Upper lobe of left lung (tissue), 6 donors: ENCODE results near the gene CD300LB. TPM values are rescaled to one million over a fixed set of nuclear protein-coding genes. Genes with fewer than 3 reads are reported as not detected.
A peak's percentile ranks its signal among the peaks of the same experiment; 100 is the strongest.

Experiments used
- ATAC-seq, 2 donors: fragments of 200-7000 bp; cut with Tn5 transposase; one replicate each; pipeline ENCODE4 v1.9.1; 2022; ENCODE audit warnings: mild to moderate bottlenecking in 2 of 2, moderate library complexity in 2 of 2; ENCODE audit not compliant: low FRiP score in 2 of 2
- DNase-seq, 2 donors: peaks; one replicate each; pipeline ENCODE4 v3.0.0-alpha.2; 2019 to 2020
- H3K27ac ChIP-seq, 4 donors: fragments of 200-600 bp; sonication (generic); one replicate each; pipeline ENCODE4 v1.5.1; 2016 to 2019
- H3K27me3 ChIP-seq, 4 donors: fragments of 200-600 bp; sonication (generic); one replicate each; pipeline ENCODE4 v1.5.1; 2017 to 2019
- H3K36me3 ChIP-seq, 4 donors: fragments of 200-600 bp; sonication (generic); one replicate each; pipeline ENCODE4 v1.5.1; 2016 to 2019
- H3K4me1 ChIP-seq, 4 donors: fragments of 200-600 bp; sonication (generic); one replicate each; pipeline ENCODE4 v1.5.1; 2018 to 2019
- H3K4me3 ChIP-seq, 4 donors: fragments of 200-600 bp; sonication (generic); one replicate each; pipeline ENCODE4 v1.5.1; 2017 to 2019; ENCODE audit warnings: mild to moderate bottlenecking in 2 of 4, moderate library complexity in 1 of 4
- H3K9me3 ChIP-seq, 4 donors: fragments of 200-600 bp; sonication (generic); one replicate each; pipeline ENCODE4 v1.5.1; 2018 to 2019
- EP300 ChIP-seq, 4 donors: sonication (generic); formaldehyde crosslinking; IDR thresholded peaks; one replicate each; pipeline ENCODE4 v1.5.1; 2017; ENCODE audit warnings: antibody characterized with exemption in 4 of 4, control low read depth in 2 of 4
- POLR2A ChIP-seq, 4 donors: fragments of 450-650 bp; IDR thresholded peaks; one replicate each; pipeline ENCODE4 v1.5.1; 2016 to 2017; ENCODE audit warnings: antibody characterized with exemption in 4 of 4, mild to moderate bottlenecking in 2 of 4
- POLR2AphosphoS5 ChIP-seq, 2 donors: sonication (generic); formaldehyde crosslinking; IDR thresholded peaks; one replicate each; pipeline ENCODE4 v1.5.1; 2017; ENCODE audit warnings: antibody characterized with exemption in 2 of 2
- WGBS, 2 donors: methylation state at CpG; one replicate each; pipeline ENCODE4 v1.1.5; 2017 to 2018; 5-methylcytosine and 5-hydroxymethylcytosine counted together
- total RNA-seq, 6 donors: library from RNA; depleted of rRNA in 4 of 6; stranded (reverse); fragments of >200 nt in 4 of 6; gene quantifications; one replicate each; pipeline versions ENCODE4 v1.1.0 to v1.2.1, GENCODE V29; 2016 to 2021
- TF ChIP-seq, protein P1 (sequence below), 6 experiments: fragments of 450-650 bp in 4 of 6; fragments of 200-600 bp in 2 of 6; sonication (generic) in 2 of 6; IDR thresholded peaks; one replicate each; pipeline ENCODE4 v1.5.1; 2016 to 2019; ENCODE audit warnings: antibody characterized with exemption in 6 of 6
- donor health status: DM: no; HTN: no; CAD: no; lungs with moderate emphysema.
- donor health status: DM: no; HTN: yes; CAD: no; lungs with severe emphysema.

CD300LB gene
- total RNA-seq, 6 donors from 2014 or later, result 0.49 to 3.1 (median 1.5) TPM

- DNase-seq (no peak), ATAC-seq (no peak)
- Histone ChIP-seq H3K9me3 (no peaks in the 10 kb centered on the region), H3K4me3 (no peak overlapping the region), H3K36me3 (no peaks in the 10 kb centered on the region), H3K27ac (no peak overlapping the region), H3K27me3 (no peaks in the 10 kb centered on the region), H3K4me1 (peaks cover 0 to 4% (median 1%) of the 10 kb centered on the region in 4 donors)
- TF ChIP-seq POLR2AphosphoS5 (IDR thresholded peaks at IDR 0.05) (no peak), POLR2A (IDR thresholded peaks at IDR 0.05) (no peak), EP300 (IDR thresholded peaks at IDR 0.05) (no peak)
- TF ChIP-seq, protein P1, sequence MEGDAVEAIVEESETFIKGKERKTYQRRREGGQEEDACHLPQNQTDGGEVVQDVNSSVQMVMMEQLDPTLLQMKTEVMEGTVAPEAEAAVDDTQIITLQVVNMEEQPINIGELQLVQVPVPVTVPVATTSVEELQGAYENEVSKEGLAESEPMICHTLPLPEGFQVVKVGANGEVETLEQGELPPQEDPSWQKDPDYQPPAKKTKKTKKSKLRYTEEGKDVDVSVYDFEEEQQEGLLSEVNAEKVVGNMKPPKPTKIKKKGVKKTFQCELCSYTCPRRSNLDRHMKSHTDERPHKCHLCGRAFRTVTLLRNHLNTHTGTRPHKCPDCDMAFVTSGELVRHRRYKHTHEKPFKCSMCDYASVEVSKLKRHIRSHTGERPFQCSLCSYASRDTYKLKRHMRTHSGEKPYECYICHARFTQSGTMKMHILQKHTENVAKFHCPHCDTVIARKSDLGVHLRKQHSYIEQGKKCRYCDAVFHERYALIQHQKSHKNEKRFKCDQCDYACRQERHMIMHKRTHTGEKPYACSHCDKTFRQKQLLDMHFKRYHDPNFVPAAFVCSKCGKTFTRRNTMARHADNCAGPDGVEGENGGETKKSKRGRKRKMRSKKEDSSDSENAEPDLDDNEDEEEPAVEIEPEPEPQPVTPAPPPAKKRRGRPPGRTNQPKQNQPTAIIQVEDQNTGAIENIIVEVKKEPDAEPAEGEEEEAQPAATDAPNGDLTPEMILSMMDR (IDR thresholded peaks at IDR 0.05), result no peak
- WGBS, 2 donors, result 64 to 76% methylated on average over 3 of the region's 3 CpGs
Observed at GRCh38 chr17:74573169-74573568, 41.9 kb upstream of the CD300LB start.

DNA sequence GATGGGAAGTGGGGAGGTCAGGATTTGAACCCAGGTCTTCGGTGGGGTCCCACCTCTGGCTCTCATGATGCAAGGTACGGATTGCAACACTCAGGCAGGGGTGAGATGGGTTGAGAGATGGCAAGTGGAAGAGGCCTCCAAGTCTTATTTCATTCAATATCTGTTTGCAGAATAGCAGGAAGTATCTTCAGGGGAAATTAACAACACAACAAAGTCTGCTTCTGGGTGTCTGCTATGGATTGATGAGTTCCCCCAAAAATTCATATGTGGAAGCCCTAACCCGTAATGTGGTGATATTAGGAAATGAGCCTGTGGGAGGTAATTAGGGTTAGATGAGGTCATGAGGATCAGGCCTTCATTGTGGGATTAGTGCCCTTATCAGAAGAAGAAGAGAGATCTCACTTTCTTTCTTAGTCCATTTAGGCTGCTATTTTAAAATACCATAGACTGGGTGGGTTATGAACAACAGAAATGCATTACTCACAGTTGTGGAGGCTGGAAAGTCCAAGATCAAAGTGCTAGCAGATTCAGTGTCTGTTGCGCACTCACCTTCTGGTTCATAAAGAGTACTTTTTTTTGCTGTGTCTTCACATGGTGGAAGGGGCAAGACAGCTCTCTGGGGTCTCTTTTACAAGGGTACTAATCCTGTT is 40.5 kb upstream of the CD300LB start:
- Histone ChIP-seq H3K4me3 (no peak overlapping the region), H3K36me3 (no peaks in the 10 kb centered on the region), H3K27ac (no peak overlapping the region), H3K9me3 (no peaks in the 10 kb centered on the region), H3K27me3 (no peaks in the 10 kb centered on the region), H3K4me1 (peaks cover 0 to 4% (median 1%) of the 10 kb centered on the region in 4 donors)
- 73 to 77% methylated on average over 4 of the region's 4 CpGs for WGBS, 2 donors
- no peak for TF ChIP-seq POLR2A (IDR thresholded peaks at IDR 0.05)
- TF ChIP-seq EP300 (IDR thresholded peaks at IDR 0.05), result no peak
- TF ChIP-seq, protein P1 (IDR thresholded peaks at IDR 0.05), result no peak
- TF ChIP-seq POLR2AphosphoS5 (IDR thresholded peaks at IDR 0.05), result no peak
- DNase-seq, result no peak
- ATAC-seq, result no peak

GRCh38 chr17:74569020-74570003 is 38.0 kb upstream of the CD300LB start:
- Histone ChIP-seq H3K36me3 (no peaks in the 10 kb centered on the region), H3K9me3 (no peaks in the 10 kb centered on the region), H3K4me1 (peaks cover 0 to 4% (median 1%) of the 10 kb centered on the region in 4 donors), H3K4me3 (no peak overlapping the region), H3K27me3 (no peaks in the 10 kb centered on the region), H3K27ac (peak overlapping the region in 1 of 4 donors; percentile 49)
- WGBS, 2 donors, result 54 to 70% methylated on average over 19 to 32 of the region's 32 CpGs
- TF ChIP-seq, protein P1 (IDR thresholded peaks at IDR 0.05), result no peak
- TF ChIP-seq POLR2AphosphoS5 (IDR thresholded peaks at IDR 0.05), result peak; percentile 5 to 76
- peak in 1 of 4 donors; percentile 28 for TF ChIP-seq POLR2A (IDR thresholded peaks at IDR 0.05)
- TF ChIP-seq EP300 (IDR thresholded peaks at IDR 0.05), result peak in 1 of 4 donors; percentile 17
- ATAC-seq (peak; percentile 71 to 93), DNase-seq (peak in 1 of 2 donors; percentile 80)

- Histone ChIP-seq H3K36me3 (no peaks in the 10 kb centered on the region), H3K27me3 (no peaks in the 10 kb centered on the region), H3K4me1 (peaks cover 0 to 4% (median 1%) of the 10 kb centered on the region in 4 donors), H3K4me3 (no peak overlapping the region), H3K9me3 (no peaks in the 10 kb centered on the region), H3K27ac (no peak overlapping the region)
- WGBS, 2 donors, result 65 to 75% methylated on average over 4 of the region's 4 CpGs
- ATAC-seq, result no peak
- TF ChIP-seq POLR2AphosphoS5 (IDR thresholded peaks at IDR 0.05) (no peak), EP300 (IDR thresholded peaks at IDR 0.05) (no peak), POLR2A (IDR thresholded peaks at IDR 0.05) (no peak)
- TF ChIP-seq, protein P1 (IDR thresholded peaks at IDR 0.05), result no peak
- no peak for DNase-seq
Observed at GRCh38 chr17:74568106-74568873, 37.0 kb upstream of the CD300LB start.
